GM18951 (cell line): ENCODE measurements around the gene ASB18.

Source experiments
- POLR2A ChIP-seq: IDR thresholded peaks from 4 replicates; pipeline ENCODE4 v1.6.1; 2011; ENCODE audit warnings: mild to moderate bottlenecking; ENCODE audit not compliant: insufficient read length, insufficient read depth; ENCODE audit errors: extremely low read depth
- in situ Hi-C: fragments of 300-500 bp; cut with MboI; formaldehyde crosslinking; loops from one replicate; pipeline ENCODE4 v1.12.0; 2022; ENCODE audit warnings: low sequenced_read_pairs, mixed read lengths, inconsistent platforms; ENCODE audit not compliant: unreplicated experiment

The ASB18 gene

GRCh38 chr2:236217926-236218325, 46.3 kb downstream of the ASB18 start:
- TF ChIP-seq POLR2A = no peak
- in situ Hi-C loops = no loop called here

- TF ChIP-seq POLR2A = no peak
- in situ Hi-C loops = no loop called here
These were observed 47.5 kb downstream of the ASB18 start for GRCh38 chr2:236216711-236217110.

GRCh38 chr2:236215761-236216333, 48.4 kb downstream of the ASB18 start:
- in situ Hi-C loops = no loop called here
- TF ChIP-seq POLR2A = no peak

DNA sequence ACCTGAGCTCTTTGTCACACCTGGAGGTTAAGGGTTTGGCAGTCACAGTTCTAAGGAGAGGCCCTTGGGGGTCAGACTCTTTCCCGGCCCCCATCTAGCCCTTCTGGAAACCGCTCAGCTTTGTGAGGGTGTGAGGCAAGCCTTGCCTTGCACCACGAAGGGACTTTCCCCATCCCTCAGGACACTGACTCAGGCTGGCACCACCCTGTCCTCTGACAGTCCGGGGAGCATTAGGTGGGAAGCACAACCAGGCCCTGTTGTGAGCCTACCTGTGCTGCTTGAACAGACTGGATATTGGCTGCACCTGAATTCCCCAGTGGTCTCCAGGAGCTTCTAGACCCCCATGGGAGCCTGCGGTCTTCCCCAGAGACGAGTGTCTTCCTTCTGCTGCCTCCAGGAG, 49.0 kb downstream of the ASB18 start:
- in situ Hi-C loops = no loop called here
- no peak for TF ChIP-seq POLR2A

GRCh38 chr2:236214376-236214995, 49.7 kb downstream of the ASB18 start:
- in situ Hi-C loops = no loop called here

DNA sequence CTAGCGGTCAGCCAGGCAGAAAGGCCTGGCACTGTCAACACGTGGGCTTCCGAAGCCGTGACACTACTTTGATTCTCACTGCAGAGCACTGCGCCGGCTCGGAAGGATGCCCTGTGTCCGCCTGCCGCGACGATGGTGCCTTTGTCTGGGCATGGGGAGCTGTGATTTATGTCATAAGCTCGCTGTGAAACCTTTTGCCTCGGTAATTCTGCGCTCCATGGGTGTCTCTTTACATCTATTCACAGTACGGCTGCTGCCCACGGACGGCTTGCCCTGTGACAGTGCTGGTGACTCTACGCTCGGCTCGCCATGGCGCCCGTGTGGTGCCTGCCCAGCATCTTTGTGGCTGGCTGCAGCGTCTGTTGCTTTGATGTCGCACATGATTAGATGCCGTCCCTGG, 52.9 kb downstream of the ASB18 start:
- no peak for TF ChIP-seq POLR2A
- in situ Hi-C loops = no loop called here

More at GRCh38 chr2:236214376-236214995, 49.7 kb downstream of the ASB18 start:
- no peak for TF ChIP-seq POLR2A

DNA sequence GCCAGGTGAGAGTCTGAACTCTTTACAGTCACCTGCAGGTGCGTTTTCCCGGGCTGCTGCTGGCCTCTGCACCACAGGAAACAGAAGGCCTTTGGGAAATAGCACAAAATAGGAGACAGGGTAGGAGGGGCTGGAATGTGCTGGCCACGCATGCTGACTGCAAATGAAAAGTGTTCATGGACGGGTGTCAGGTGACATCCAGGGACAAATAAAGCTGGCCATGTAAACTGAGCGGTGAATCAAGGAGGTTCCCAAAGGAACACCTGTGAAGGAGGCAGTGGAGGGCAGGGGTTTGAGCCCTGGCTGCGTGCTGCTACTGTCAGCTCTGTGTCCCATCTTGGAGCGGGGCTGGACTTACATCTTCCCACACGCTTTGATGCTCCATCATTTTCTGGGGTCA, 53.7 kb downstream of the ASB18 start:
- in situ Hi-C loops = no loop called here
- no peak for TF ChIP-seq POLR2A

DNA sequence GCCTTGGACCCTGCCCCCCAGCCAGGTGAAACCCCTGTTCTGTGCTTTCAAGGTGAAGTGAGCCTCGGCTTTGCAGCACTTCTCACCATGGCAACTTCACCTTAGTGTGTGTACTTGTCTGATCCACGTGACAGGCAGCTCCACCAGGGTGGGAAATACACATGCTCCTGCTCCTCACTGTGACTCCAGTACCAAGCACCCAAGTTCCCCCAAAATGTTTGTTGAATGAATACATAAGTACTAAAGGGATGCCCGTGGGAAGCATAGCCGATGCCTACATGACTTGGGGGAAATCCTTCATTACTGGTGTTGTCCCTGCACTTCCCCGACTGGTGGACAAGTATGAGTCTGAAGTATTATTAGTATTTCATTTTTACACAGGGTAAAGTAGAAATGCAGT, 54.2 kb downstream of the ASB18 start:
- TF ChIP-seq POLR2A = no peak
- in situ Hi-C loops = no loop called here

DNA sequence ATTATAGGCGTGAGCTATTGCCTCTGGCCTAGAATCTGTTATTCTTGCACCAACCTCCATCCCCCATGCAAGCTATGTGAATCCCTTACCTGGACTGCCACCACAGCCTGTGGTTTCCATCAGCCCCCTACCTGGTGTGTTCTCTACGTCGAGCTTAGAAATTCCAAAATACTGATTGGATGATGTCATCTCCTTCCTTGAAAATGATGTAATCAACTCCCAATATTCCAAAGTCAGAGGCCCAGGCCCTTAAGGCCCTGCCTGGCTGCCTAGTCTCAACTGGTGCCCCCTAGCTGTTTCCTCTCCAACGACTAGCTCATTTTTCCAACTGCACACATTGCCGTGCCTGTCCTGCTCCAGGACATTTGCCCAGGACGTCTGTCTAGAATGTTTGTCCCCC, 54.7 kb downstream of the ASB18 start:
- in situ Hi-C loops = no loop called here
- no peak for TF ChIP-seq POLR2A

GRCh38 chr2:236208019-236208926, 55.9 kb downstream of the ASB18 start:
- in situ Hi-C loops = no loop called here

DNA sequence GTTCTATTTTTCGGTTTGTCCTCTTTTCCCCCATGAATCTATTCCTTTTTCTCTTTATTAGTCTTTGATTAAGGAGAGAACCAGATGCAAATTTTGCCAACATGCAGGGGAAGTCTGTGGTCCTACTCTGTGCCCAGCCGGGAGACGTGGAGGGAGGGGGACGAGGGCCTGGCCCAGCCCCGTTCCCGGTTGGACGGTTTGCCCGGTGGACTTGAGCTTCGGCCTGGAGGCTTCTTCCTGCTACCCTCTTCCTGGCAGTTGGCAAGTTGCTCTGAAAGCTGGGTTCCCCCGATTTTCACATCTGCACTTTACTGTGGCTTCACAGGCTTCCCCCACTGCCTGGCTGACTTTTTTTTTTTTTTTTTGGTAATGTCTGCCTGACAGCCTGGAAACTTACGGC, 56.7 kb downstream of the ASB18 start:
- in situ Hi-C loops = no loop called here
- no peak for TF ChIP-seq POLR2A

More at GRCh38 chr2:236208019-236208926, 55.9 kb downstream of the ASB18 start:
- no peak for TF ChIP-seq POLR2A

- no peak for TF ChIP-seq POLR2A
- in situ Hi-C loops = no loop called here
These were observed 58.1 kb downstream of the ASB18 start for GRCh38 chr2:236205867-236206645.

DNA sequence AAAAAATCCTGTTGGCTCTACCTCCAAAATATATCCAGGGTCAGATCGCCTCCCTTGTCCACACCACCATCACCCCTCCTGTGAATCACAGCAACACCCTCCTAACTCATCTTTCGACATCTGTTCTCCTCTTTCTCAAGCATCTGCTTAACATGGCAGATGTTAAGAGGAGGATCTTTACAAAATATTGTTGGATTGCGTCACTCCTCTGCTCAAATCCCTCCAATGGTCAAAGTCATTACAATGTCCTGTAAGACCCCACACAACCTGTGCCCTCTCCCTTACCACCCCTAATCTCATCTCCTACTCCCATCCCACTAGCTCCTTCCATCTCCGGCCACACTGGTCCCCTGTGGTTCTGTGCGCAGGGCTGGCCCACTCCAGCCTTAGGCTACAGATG, 59.3 kb downstream of the ASB18 start:
- no peak for TF ChIP-seq POLR2A
- in situ Hi-C loops = no loop called here
